Measurements from ENCODE around the gene HSPA1A.
"Not testable (repeated sequence)": the region's sequence is repeated elsewhere in the genome, so short reads cannot be mapped to it uniquely, and the experiment has no call there.

HSPA1A gene

GRCh38 chr6:31847276-31847978 lies 32.1 kb downstream of the HSPA1A start:
- FAIRE-seq (no peak), DNase-seq (ENCODE audit: insufficient read length) (no peak)
- no peak for TF ChIP-seq POLR2AphosphoS5 (IDR thresholded peaks at IDR 0.05; ENCODE audit: low read depth, low read length)

- TF ChIP-seq TAF1 (IDR thresholded peaks at IDR 0.05; ENCODE audit: borderline replicate concordance, low read depth, low read length) = no peak
- TF ChIP-seq POLR2A (IDR thresholded peaks at IDR 0.05; ENCODE audit: low read depth, low read length) = no peak
- no peak for TF ChIP-seq POLR2AphosphoS5 (IDR thresholded peaks at IDR 0.05; ENCODE audit: low read depth, low read length)
- FAIRE-seq = no peak
Measured at GRCh38 chr6:31850765-31851484, 35.6 kb downstream of the HSPA1A start.

GRCh38 chr6:31851485-31851832 lies 36.1 kb downstream of the HSPA1A start:
- FAIRE-seq = no peak
- TF ChIP-seq POLR2A (IDR thresholded peaks at IDR 0.05; ENCODE audit: low read depth, low read length) = no peak
- TF ChIP-seq TAF1 (IDR thresholded peaks at IDR 0.05; ENCODE audit: borderline replicate concordance, low read depth, low read length) = no peak
- no peak for TF ChIP-seq POLR2AphosphoS5 (IDR thresholded peaks at IDR 0.05; ENCODE audit: low read depth, low read length)
- DNase-seq (ENCODE audit: insufficient read length) = no peak

More at GRCh38 chr6:31850765-31851484, 35.6 kb downstream of the HSPA1A start:
- DNase-seq (ENCODE audit: insufficient read length) = no peak

GRCh38 chr6:31851980-31852718 lies 36.8 kb downstream of the HSPA1A start:
- FAIRE-seq; DNase-seq (ENCODE audit: insufficient read length): not testable (repeated sequence)

- DNase-seq (ENCODE audit: insufficient read length); FAIRE-seq: not testable (repeated sequence)
Measured at GRCh38 chr6:31857774-31858173, 42.4 kb downstream of the HSPA1A start.

- no peak for TF ChIP-seq TAF1 (IDR thresholded peaks at IDR 0.05; ENCODE audit: borderline replicate concordance, low read depth, low read length)
- TF ChIP-seq POLR2A (IDR thresholded peaks at IDR 0.05; ENCODE audit: low read depth, low read length) = no peak
- TF ChIP-seq POLR2AphosphoS5 (IDR thresholded peaks at IDR 0.05; ENCODE audit: low read depth, low read length) = no peak
- FAIRE-seq (no peak), DNase-seq (ENCODE audit: insufficient read length) (no peak)
Measured at GRCh38 chr6:31858707-31859106, 43.4 kb downstream of the HSPA1A start.

GRCh38 chr6:31859923-31860322 lies 44.6 kb downstream of the HSPA1A start:
- TF ChIP-seq POLR2A (IDR thresholded peaks at IDR 0.05; ENCODE audit: low read depth, low read length) (no peak), POLR2AphosphoS5 (IDR thresholded peaks at IDR 0.05; ENCODE audit: low read depth, low read length) (no peak), TAF1 (IDR thresholded peaks at IDR 0.05; ENCODE audit: borderline replicate concordance, low read depth, low read length) (no peak)
- FAIRE-seq = no peak
- no peak for DNase-seq (ENCODE audit: insufficient read length)

GRCh38 chr6:31860349-31860748 lies 45.0 kb downstream of the HSPA1A start:
- no peak for DNase-seq (ENCODE audit: insufficient read length)
- no peak for TF ChIP-seq POLR2AphosphoS5 (IDR thresholded peaks at IDR 0.05; ENCODE audit: low read depth, low read length)
- TF ChIP-seq POLR2A (IDR thresholded peaks at IDR 0.05; ENCODE audit: low read depth, low read length) = no peak
- TF ChIP-seq TAF1 (IDR thresholded peaks at IDR 0.05; ENCODE audit: borderline replicate concordance, low read depth, low read length) = no peak
- FAIRE-seq = no peak

- DNase-seq (ENCODE audit: insufficient read length) (no peak), FAIRE-seq (no peak)
- TF ChIP-seq TAF1 (IDR thresholded peaks at IDR 0.05; ENCODE audit: borderline replicate concordance, low read depth, low read length) (no peak), POLR2A (IDR thresholded peaks at IDR 0.05; ENCODE audit: low read depth, low read length) (no peak), POLR2AphosphoS5 (IDR thresholded peaks at IDR 0.05; ENCODE audit: low read depth, low read length) (no peak)
Measured at GRCh38 chr6:31861150-31861549, 45.8 kb downstream of the HSPA1A start.

GRCh38 chr6:31861919-31862343 lies 46.6 kb downstream of the HSPA1A start:
- TF ChIP-seq POLR2A (IDR thresholded peaks at IDR 0.05; ENCODE audit: low read depth, low read length) = no peak
- TF ChIP-seq POLR2AphosphoS5 (IDR thresholded peaks at IDR 0.05; ENCODE audit: low read depth, low read length) = no peak
- TF ChIP-seq TAF1 (IDR thresholded peaks at IDR 0.05; ENCODE audit: borderline replicate concordance, low read depth, low read length) = no peak
- no peak for DNase-seq (ENCODE audit: insufficient read length)
- FAIRE-seq = no peak

- FAIRE-seq (peak; percentile 98), DNase-seq (ENCODE audit: insufficient read length) (peak; percentile 99)
- peak; percentile 64; the same call in 1 of the 2 replicates for TF ChIP-seq TAF1 (IDR thresholded peaks at IDR 0.05; ENCODE audit: borderline replicate concordance, low read depth, low read length)
- TF ChIP-seq POLR2A (IDR thresholded peaks at IDR 0.05; ENCODE audit: low read depth, low read length) = peak; percentile 98
- peak; percentile 96 for TF ChIP-seq POLR2AphosphoS5 (IDR thresholded peaks at IDR 0.05; ENCODE audit: low read depth, low read length)
Measured at GRCh38 chr6:31862344-31863235, 47.2 kb downstream of the HSPA1A start, which contains the start of gene NEU1. TSS of gene NEU1 (minus strand) at chr6:31862821. CDS start at chr6:31862776, 45 bp downstream.

- not testable (repeated sequence) for DNase-seq (ENCODE audit: insufficient read length); FAIRE-seq
Measured at GRCh38 chr6:31864123-31864562, 48.8 kb downstream of the HSPA1A start.
